Measurements from ENCODE around the gene PAFAH1B1. TPM values are rescaled to one million over a fixed set of nuclear protein-coding genes. Genes with fewer than 3 reads are reported as not detected.

The PAFAH1B1 gene
- total RNA-seq, 1 donor from 2014 or later: 130 TPM

GRCh38 chr17:2690165-2691068 lies 97.0 kb downstream of the PAFAH1B1 start:
- Mint-ChIP-seq H3K27me3 (ENCODE audit: low read depth) (peaks cover 9% of the 10 kb centered on the region), H3K9me3 (no peaks in the 10 kb centered on the region), H3K4me1 (peaks cover 4% of the 10 kb centered on the region), H3K36me3 (ENCODE audit: low read depth) (no peaks in the 10 kb centered on the region), H3K4me3 (peak overlapping the region; percentile 23), H3K27ac (ENCODE audit: unreplicated experiment) (no peak overlapping the region)
- no peak for TF ChIP-seq CTCF (conservative IDR thresholded peaks at IDR 0.05)
- no peak for DNase-seq (ENCODE audit: low read depth, low spot score)

DNA sequence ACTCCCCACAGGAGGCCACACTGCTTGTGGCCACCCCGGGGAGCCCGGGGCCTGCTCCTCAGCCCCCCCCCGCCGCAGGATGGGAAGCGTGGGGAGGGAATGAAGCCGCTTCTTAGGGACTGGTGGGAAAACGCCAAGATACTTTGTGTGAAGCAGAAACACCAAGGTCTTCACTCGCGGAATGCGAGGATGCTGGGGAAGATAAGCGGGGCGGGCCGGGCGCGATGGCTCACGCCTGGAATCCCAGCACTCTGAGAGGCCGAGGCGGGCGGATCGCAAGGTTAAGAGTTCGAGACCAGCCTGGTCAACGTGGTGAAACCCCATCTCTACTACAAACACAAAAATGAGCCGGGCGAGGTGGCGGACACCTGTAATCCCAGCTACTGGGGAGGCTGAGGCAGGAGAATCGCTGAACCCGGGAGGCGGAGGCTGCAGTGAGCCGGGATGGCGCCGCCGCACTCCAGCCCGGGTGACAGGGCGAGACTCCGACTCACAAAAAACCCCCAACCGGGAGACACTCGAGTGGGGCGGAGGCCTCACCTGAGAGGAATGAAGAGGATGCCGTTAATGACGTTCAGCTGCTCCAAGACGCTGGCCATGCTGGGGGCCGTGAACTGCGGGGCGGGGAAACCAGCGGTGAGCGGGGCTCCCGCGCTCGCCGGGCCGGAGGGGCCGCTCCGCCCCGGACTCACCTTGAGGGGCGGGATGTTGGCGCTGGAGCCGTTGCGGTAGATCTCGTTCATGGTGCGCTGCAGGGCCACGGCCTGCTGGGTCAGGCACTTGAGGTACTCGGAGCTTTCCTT lies 97.8 kb downstream of the PAFAH1B1 start:
- TF ChIP-seq CTCF (conservative IDR thresholded peaks at IDR 0.05): no peak
- Mint-ChIP-seq H3K4me3 (peak overlapping the region; percentile 34), H3K27me3 (ENCODE audit: low read depth) (peaks cover 9% of the 10 kb centered on the region), H3K4me1 (peaks cover 4% of the 10 kb centered on the region), H3K36me3 (ENCODE audit: low read depth) (no peaks in the 10 kb centered on the region), H3K27ac (ENCODE audit: unreplicated experiment) (no peak overlapping the region), H3K9me3 (no peaks in the 10 kb centered on the region)
- DNase-seq (ENCODE audit: low read depth, low spot score): no peak

- DNase-seq (ENCODE audit: low read depth, low spot score): no peak
- peaks cover 4% of the 10 kb centered on the region for H3K4me1 Mint-ChIP-seq
- no peak overlapping the region for H3K4me3 Mint-ChIP-seq
- peaks cover 9% of the 10 kb centered on the region for H3K27me3 Mint-ChIP-seq (ENCODE audit: low read depth)
- H3K9me3 Mint-ChIP-seq: no peaks in the 10 kb centered on the region
- no peak overlapping the region for H3K27ac Mint-ChIP-seq (ENCODE audit: unreplicated experiment)
- no peaks in the 10 kb centered on the region for H3K36me3 Mint-ChIP-seq (ENCODE audit: low read depth)
- TF ChIP-seq CTCF (conservative IDR thresholded peaks at IDR 0.05): no peak
Measured at GRCh38 chr17:2691965-2692780, 98.7 kb downstream of the PAFAH1B1 start.

GRCh38 chr17:2692781-2693135 lies 99.3 kb downstream of the PAFAH1B1 start:
- no peaks in the 10 kb centered on the region for H3K36me3 Mint-ChIP-seq (ENCODE audit: low read depth)

More at GRCh38 chr17:2692781-2693135, 99.3 kb downstream of the PAFAH1B1 start:
- TF ChIP-seq CTCF (conservative IDR thresholded peaks at IDR 0.05): no peak
- DNase-seq (ENCODE audit: low read depth, low spot score): no peak
- Mint-ChIP-seq H3K27ac (ENCODE audit: unreplicated experiment) (no peak overlapping the region), H3K9me3 (no peaks in the 10 kb centered on the region), H3K27me3 (ENCODE audit: low read depth) (peaks cover 7% of the 10 kb centered on the region), H3K4me1 (peaks cover 4% of the 10 kb centered on the region), H3K4me3 (no peak overlapping the region)

Measured in neural crest cell (in vitro differentiated cells).